Measurements from ENCODE around the gene BAZ2B. TPM values are rescaled to one million over a fixed set of nuclear protein-coding genes. Genes with fewer than 3 reads are reported as not detected.

BAZ2B gene
- total and polyA plus RNA-seq, 9 of the 15 experiments (the other 6 are each of a cell fraction or from before 2014, with no cell fraction given), result 7.5 to 38.6 (median 19.8) TPM

- no peaks in the 10 kb centered on the region for H3K4me1 ChIP-seq (replicated peaks in 1 of 2; ENCODE audit: control insufficient read depth in 2 of 2, insufficient read depth in 2 of 2, low read length in 2 of 2)
- CTCF ChIA-PET (ENCODE audit: low intra/inter-chr PET ratio), result no interaction called here
- H3K36me3 ChIP-seq (ENCODE audit: control insufficient read depth, insufficient read depth, low read length), result no peaks in the 10 kb centered on the region
- 0 out of 2 replicates have a peak, but pooled peaks have one; percentile 20 for TF ChIP-seq EP300 (IDR thresholded peaks at IDR 0.05; ENCODE audit: low read length)
- no peak for TF ChIP-seq ETV1 (tag; conservative IDR thresholded peaks at IDR 0.05; ENCODE audit: low read depth)
- no peak for TF ChIP-seq ARID2 (IDR thresholded peaks at IDR 0.05)
- no peak for TF ChIP-seq CBFA2T2 (conservative IDR thresholded peaks at IDR 0.05)
- TF ChIP-seq MLLT1 (IDR thresholded peaks at IDR 0.05), result no peak
- no peak for TF ChIP-seq ELK3 (CRISPR knock-in tag; IDR thresholded peaks at IDR 0.05)
- no peak for TF ChIP-seq EZH2 (IDR thresholded peaks at IDR 0.05; ENCODE audit: borderline replicate concordance, low read depth, low read length)
- TF ChIP-seq KLF10 (CRISPR knock-in tag; IDR thresholded peaks at IDR 0.05), result no peak
- no peak for TF ChIP-seq PTBP1 (IDR thresholded peaks at IDR 0.05; ENCODE audit: low read depth, low read length)
- no peak for TF ChIP-seq CREB3L1 (IDR thresholded peaks at IDR 0.05; ENCODE audit: borderline replicate concordance, low read depth)
These were observed 289.6 kb downstream of the BAZ2B start for GRCh38 chr2:159326569-159327255.

More at GRCh38 chr2:159326569-159327255, 289.6 kb downstream of the BAZ2B start:
- Histone ChIP-seq H3K4me2 (ENCODE audit: insufficient read depth, low read length) (no peak overlapping the region), H4K20me1 (replicated peaks; ENCODE audit: control insufficient read depth, insufficient read depth, low read length) (no peaks in the 10 kb centered on the region), H3K27ac (ENCODE audit: extremely low read depth, low read depth, low read length) (no peak overlapping the region), H3K27me3 (ENCODE audit: control insufficient read depth in 2 of 2, insufficient read depth in 2 of 2, low read length in 2 of 2) (no peaks in the 10 kb centered on the region), H3K9ac (ENCODE audit: insufficient read depth in 1 of 2, low read depth in 2 of 2, low read length in 2 of 2) (no peak overlapping the region), H3K4me3 (no peak overlapping the region), H2AFZ (ENCODE audit: low read depth, low read length) (no peak overlapping the region), H3K79me2 (ENCODE audit: control insufficient read depth, insufficient read depth, low read length) (no peaks in the 10 kb centered on the region), H3K9me3 (replicated peaks; ENCODE audit: control insufficient read depth, insufficient read depth, low read depth, low read length) (no peaks in the 10 kb centered on the region), H3K9me1 (ENCODE audit: control insufficient read depth, insufficient read depth, low read length) (no peaks in the 10 kb centered on the region)
- peak; percentile 48 for FAIRE-seq
- no peak for DNase-seq (ENCODE audit: extremely low read depth in 1 of 4, low spot score in 3 of 4)
- in situ Hi-C loops (cut with MboI) (no loop called here), intact Hi-C loops (cut with micrococcal nuclease) (no loop called here)
- POLR2A ChIA-PET, result interaction anchor here (0.7 kb wide), 1 partner anchor 9 kb away, joined by 3 read pairs; no protein-coding TSS in a partner anchor
- ATAC-seq, result peak; percentile 76
- WGBS (ENCODE audit: insufficient coverage, low coverage, missing lambda C conversion rate), result 51% methylated on average over 5 of the region's 5 CpGs
- BruUV-seq (replicated peaks), result no TSS peak

Measured in K562 (cell line).